Fibroblast of skin of left quadriceps (primary cell): ENCODE measurements around the gene HLA-DPB1.
A peak's percentile ranks its signal among the peaks of the same experiment; 100 is the strongest.
"Not testable (repeated sequence)": the region's sequence is repeated elsewhere in the genome, so short reads cannot be mapped to it uniquely, and the experiment has no call there.

ENCODE experiments used
- DNase-seq, 2 experiments: peaks; one replicate each; pipeline ENCODE4 v3.0.0-alpha.2; 2013; ENCODE audit warnings: low read depth in 2 of 2

The HLA-DPB1 gene

GRCh38 chr6:33075568-33076405, at the start of gene HLA-DPB1:
TSS of gene HLA-DPB1 (plus strand) at chr6:33075990. CDS start at chr6:33076042, 52 bp downstream.
- DNase-seq = peak in 1 of 2 experiments; percentile 10

DNA sequence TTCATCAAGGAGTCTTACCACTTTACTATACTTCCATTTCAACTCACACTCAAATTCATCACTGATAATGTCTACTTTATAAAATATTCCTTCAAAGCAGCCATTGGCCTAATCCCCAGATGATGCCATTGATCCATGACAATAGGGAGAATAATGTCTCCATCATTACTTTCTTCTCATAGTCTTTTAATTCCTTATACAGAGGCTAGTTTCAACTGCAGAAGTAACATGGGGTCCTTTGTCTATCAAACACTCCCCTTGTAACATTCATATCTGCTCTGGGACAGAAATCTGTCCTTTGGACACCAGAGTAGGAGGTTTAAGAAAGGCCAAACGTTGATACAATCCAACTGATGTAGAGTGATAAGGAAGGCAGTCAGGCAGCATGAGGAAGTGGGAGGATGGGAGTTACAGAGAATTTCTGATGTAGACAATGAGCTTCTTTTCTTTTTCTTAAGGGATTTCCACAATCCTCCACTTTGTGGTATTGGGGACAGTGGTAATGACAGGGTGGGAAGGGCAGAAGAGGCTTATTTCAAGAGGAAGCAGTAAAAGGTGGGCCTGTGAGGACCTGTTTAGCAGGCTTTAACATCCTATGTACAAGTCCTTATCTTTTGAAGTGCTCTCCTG, 47.5 kb upstream of the HLA-DPB1 start:
- no peak for DNase-seq

DNA sequence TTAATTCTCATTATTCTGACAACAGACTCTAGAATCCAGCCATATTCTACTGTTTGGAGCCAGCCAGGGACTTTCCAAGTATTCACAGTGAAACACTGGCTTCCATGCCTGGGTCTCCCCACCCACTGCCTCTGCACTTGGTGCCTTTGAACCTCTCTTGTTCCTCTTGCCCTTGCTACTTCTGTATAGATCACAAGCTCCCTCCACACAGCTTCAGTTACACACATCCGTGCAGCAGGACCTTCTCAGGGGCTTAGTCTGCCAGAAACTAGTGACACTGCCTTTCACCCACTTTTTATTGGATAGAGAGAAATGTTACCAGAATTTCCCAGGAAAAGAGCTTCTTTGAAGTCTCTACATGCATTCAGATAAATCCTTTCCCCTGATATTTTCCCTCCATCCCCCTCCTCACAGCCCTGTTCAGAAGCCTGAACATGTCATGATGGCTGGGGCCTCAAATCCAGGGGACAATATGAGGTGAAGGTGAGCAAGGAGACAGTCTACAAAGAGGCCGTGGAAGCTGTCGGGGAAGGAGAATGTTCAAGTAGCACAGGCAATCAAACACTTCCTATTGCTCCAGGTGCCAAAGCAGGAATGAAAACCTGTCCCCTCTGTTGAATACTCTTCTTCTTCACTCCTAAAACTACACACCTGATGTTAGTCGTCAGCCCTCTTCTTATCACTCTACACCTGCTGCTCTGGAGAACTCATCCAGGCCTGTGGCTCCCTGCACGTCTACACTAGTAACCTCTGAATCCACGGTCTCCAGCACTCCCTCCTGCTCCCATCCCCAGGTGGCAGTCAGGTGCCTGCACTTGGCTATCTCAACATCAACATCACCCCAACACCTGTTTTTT, 46.2 kb upstream of the HLA-DPB1 start:
- no peak for DNase-seq

DNA sequence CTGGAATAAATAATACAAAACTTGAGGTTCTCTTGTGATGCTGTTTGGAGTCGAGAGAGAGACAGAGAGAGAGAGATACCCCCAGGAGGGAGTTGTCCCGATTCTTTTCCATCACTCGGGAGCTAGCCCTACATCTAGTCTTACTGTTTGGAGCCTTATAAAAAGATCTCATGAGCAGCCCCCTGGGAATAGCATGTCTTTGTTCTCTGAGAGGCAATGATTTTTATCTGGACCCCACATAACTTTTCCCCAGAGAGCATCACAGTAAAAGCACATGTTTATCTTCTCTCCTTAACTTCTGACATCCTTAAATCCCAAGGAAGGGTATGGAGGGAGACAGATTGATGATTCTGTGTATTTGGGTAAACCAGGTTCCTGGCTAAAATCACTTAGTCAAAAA, 45.5 kb upstream of the HLA-DPB1 start:
- no peak for DNase-seq

GRCh38 chr6:33034554-33034953, 41.2 kb upstream of the HLA-DPB1 start:
- no peak for DNase-seq

GRCh38 chr6:33036535-33036934, 39.3 kb upstream of the HLA-DPB1 start:
- no peak for DNase-seq

DNA sequence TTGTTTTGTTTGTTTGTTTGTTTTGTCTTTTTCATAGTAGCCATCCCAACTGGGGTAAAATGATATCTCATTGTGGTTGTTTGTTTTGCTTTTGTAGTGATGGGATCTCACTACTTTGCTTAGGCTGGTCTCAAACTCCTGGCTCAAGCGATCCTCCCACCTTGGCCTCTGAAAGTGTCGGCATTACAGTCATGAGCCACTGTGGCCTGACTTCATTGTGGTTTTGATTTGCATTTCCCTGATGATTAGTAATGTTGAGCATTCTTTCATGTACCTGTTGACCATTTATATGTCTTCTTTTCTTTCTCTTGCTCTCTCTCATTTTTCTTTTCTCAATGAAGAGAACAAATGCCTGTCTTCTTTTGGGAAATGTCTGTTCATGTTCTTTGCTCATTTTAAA, 35.6 kb upstream of the HLA-DPB1 start:
- DNase-seq = no peak

- no peak for DNase-seq
Observed at GRCh38 chr6:33049323-33050013, 26.3 kb upstream of the HLA-DPB1 start.

DNA sequence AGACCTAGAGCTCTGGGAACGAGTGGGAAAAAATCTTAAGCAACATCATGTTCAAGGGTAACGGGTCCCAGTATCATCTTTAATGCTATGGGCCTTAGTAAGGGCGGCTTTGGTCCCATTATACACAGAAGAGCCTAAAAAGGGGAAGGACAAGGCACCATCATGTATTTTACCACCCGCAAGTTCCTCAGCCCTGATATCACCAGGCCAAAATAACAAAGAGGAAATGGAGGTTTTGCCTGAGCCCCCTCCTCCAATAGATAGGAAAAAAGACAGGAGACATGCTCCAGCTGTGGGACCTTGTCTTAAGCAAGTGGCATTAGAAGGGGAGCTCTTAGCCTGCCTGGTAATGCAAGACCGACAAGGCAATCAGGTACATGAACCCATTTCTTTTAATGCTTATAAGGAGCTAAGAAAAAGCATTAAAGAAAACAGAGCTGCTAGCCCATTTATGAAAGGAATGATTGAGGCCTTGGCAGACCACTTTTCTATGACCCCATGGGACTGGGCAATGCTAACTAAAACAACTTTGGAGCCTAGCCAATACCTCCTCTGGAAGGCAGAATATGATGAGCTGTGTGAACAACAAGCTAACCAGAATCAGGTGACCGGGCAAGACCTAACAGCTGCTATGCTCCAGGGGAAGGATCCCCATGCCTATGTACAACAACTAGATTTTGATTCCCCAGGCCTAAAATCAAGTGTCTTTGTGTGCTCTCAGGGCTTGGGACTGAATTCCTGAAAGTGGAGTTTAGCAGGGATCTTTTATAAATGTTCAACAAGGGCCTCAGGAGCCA, 25.6 kb upstream of the HLA-DPB1 start:
- DNase-seq = no peak

DNA sequence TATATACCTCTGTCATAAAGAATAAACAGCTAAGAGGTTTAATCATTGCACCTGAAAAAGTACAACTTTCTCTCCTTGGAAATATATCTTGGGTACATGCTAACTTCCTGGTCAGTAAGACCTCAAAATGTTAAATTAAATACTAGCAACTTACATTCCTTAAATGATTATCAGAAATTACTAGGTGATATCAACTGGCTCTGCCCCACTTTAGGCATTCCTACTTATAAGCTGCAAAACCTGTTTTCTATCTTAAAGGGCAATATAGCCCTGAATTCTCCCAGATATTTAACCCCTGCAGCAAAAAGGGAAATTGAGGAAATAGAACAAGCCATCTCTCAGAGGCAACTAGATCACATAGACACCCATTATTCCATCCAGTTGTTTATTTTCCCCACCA, 23.2 kb upstream of the HLA-DPB1 start:
- no peak for DNase-seq

DNA sequence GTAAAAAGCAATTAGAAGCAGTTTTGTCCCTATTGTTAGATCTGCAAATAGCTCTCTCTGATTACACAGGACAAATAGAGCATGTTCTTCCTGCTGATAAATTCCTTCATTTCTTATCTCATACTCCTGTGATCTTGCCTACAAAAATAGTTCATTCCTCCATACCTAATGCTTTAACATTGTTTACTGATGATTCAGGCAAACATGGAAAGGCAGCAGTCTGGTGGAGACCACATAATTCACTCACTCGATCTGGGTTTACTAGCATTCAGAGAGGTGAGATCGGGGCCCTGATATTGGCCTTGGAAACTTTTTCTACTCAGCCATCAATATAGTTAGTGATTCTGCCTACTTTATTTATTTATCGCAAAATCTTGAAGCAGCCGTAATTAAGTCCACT, 22.6 kb upstream of the HLA-DPB1 start:
- DNase-seq = peak in 1 of 2 experiments; percentile 1

GRCh38 chr6:33057222-33058150, 18.3 kb upstream of the HLA-DPB1 start:
- no peak for DNase-seq

- DNase-seq = peak in 1 of 2 experiments; percentile 2
Observed at GRCh38 chr6:33061987-33062386, 13.8 kb upstream of the HLA-DPB1 start.

DNA sequence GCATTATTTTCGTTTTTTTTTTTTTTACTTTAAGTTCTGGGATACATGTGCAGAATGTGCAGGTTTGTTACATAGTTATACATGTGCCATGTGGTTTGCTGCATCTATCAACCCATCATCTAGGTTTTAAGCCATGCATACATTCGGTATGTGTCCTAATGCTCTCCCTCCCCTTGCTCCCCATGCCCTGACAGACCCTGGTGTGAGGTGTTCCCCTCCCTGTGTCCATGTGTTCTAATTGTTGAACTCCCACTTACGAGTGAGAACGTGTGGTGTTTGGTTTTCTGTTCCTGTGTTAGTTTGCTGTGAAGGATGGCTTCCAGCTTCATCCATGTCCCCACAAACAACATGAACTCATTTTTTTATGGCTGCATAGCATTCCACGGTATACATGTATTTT, 12.4 kb upstream of the HLA-DPB1 start:
- not testable (repeated sequence) for DNase-seq

DNA sequence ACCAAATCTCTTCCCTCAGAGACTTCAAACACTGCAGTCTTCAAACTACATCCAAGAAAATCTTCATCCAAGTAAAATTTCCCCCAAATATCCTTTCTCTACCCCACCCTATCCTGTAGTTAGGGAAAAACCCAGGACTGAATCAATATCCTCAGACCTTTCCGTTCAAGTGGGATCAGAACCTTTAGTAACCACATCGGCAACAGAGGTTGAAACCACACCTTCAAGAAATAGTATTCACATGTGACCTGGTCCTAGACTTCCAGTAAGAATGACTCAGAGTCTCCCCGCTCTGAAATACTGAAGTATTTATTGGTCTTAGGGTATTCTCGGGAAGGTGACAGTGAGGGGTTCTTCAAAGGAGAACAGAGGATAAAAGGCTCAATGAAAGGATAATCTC, 11.1 kb upstream of the HLA-DPB1 start:
- DNase-seq = no peak

DNA sequence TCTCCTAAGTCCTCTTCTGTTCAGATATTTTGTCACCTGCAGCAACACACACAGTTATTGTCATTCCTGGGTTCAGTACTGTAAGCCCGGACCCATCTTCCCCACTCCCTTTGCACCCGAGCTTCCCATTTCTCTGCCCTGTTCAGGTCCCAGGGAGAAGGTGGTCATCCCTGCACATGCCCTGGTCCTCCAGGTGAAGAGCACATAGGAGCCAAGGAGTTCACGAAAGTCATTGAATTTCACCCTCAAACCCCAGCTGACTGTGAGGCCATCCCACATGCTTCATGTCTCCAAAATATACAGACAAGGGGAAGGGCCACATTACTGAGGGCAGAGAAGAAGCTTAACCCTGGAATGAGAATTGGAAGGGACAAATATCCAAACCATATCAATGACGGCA, 10.5 kb upstream of the HLA-DPB1 start:
- DNase-seq = no peak

GRCh38 chr6:33066917-33067521, 8.8 kb upstream of the HLA-DPB1 start:
- DNase-seq = no peak

DNA sequence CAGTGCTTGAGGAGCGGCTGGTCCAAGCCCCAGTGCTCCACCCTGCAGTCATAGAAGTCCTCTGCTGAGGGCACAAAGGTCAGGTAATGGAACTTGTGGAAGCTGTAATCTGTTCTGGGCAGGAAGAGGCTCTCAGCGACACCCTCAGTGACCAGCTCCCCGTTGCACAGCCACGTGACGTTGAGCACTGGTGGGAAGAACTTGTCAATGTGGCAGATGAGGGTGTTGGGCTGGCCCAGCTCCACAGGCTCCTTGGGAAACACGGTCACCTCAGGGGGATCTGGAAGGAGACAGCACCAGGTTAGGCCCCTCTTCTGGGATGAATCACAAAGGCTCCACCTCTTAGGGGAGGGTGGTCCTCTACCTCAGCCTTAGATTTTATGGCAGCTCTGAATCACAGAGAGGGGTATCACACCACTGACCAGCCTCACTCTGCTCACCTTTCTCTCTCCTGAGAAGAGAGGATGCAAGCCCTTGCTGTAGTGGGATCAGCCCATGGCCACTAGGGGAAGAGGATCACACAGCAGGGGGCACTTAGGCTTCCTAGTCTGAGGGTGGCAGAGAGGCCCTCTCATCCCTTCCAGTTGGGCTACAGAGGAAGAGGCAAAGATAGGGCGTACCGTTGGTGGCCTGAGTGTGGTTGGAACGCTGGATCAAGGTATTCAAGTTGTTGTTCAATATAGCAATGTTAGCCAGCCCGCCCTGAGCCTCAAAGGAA, 6.6 kb upstream of the HLA-DPB1 start:
- no peak for DNase-seq

- no peak for DNase-seq
Observed at GRCh38 chr6:33070909-33071308, 4.9 kb upstream of the HLA-DPB1 start.
